KOPT-K1 (cell line): ENCODE data around the gene CFAP99.

ENCODE experiments used
- H3K27ac ChIP-seq: fragments of 200-600 bp; sonication (generic); 2 replicates; pipeline ENCODE4 v1.5.1; 2016; ENCODE audit warnings: antibody characterized with exemption, mild to moderate bottlenecking, low read depth, low read length; ENCODE audit not compliant: poor library complexity, severe bottlenecking
- H3K36me3 ChIP-seq: fragments of 200-600 bp; sonication (generic); 2 replicates; pipeline ENCODE4 v1.5.1; 2017; ENCODE audit warnings: antibody characterized with exemption, mild to moderate bottlenecking, low read length, moderate library complexity; ENCODE audit not compliant: insufficient read depth
- H3K9me3 ChIP-seq: fragments of 200-600 bp; sonication (generic); 2 replicates; pipeline ENCODE4 v1.5.1; 2017; ENCODE audit warnings: antibody characterized with exemption, low read length, mild to moderate bottlenecking; ENCODE audit not compliant: insufficient read depth, poor library complexity, severe bottlenecking

CFAP99 gene

GRCh38 chr4:2442175-2442993 is 23.6 kb downstream of the CFAP99 start:
- no peaks in the 10 kb centered on the region for H3K36me3 ChIP-seq
- no peak overlapping the region for H3K27ac ChIP-seq
- H3K9me3 ChIP-seq, result no peaks in the 10 kb centered on the region

GRCh38 chr4:2443061-2443730 is 24.4 kb downstream of the CFAP99 start:
- H3K36me3 ChIP-seq, result no peaks in the 10 kb centered on the region
- H3K27ac ChIP-seq, result no peak overlapping the region
- no peaks in the 10 kb centered on the region for H3K9me3 ChIP-seq

GRCh38 chr4:2443956-2444740 is 25.4 kb downstream of the CFAP99 start:
- H3K36me3 ChIP-seq, result no peaks in the 10 kb centered on the region
- no peaks in the 10 kb centered on the region for H3K9me3 ChIP-seq
- H3K27ac ChIP-seq, result no peak overlapping the region

GRCh38 chr4:2445130-2445529 is 26.4 kb downstream of the CFAP99 start:
- H3K9me3 ChIP-seq, result no peaks in the 10 kb centered on the region
- no peaks in the 10 kb centered on the region for H3K36me3 ChIP-seq
- H3K27ac ChIP-seq, result no peak overlapping the region

GRCh38 chr4:2445571-2445970 is 26.8 kb downstream of the CFAP99 start:
- Histone ChIP-seq H3K36me3 (no peaks in the 10 kb centered on the region), H3K27ac (no peak overlapping the region), H3K9me3 (no peaks in the 10 kb centered on the region)

GRCh38 chr4:2446656-2447564 is 28.2 kb downstream of the CFAP99 start:
- H3K36me3 ChIP-seq, result no peaks in the 10 kb centered on the region
- H3K9me3 ChIP-seq, result no peaks in the 10 kb centered on the region
- H3K27ac ChIP-seq, result no peak overlapping the region

GRCh38 chr4:2448589-2448988 is 29.8 kb downstream of the CFAP99 start:
- Histone ChIP-seq H3K9me3 (no peaks in the 10 kb centered on the region), H3K36me3 (no peaks in the 10 kb centered on the region), H3K27ac (no peak overlapping the region)

- Histone ChIP-seq H3K27ac (no peak overlapping the region), H3K36me3 (no peaks in the 10 kb centered on the region), H3K9me3 (no peaks in the 10 kb centered on the region)
Observed at GRCh38 chr4:2449051-2449450, 30.3 kb downstream of the CFAP99 start.

GRCh38 chr4:2449511-2450392 is 31.0 kb downstream of the CFAP99 start:
- no peaks in the 10 kb centered on the region for H3K9me3 ChIP-seq
- H3K27ac ChIP-seq, result no peak overlapping the region
- H3K36me3 ChIP-seq, result no peaks in the 10 kb centered on the region

GRCh38 chr4:2450394-2451035 is 31.8 kb downstream of the CFAP99 start:
- H3K36me3 ChIP-seq, result no peaks in the 10 kb centered on the region
- no peak overlapping the region for H3K27ac ChIP-seq
- H3K9me3 ChIP-seq, result no peaks in the 10 kb centered on the region

GRCh38 chr4:2451036-2451520 is 32.3 kb downstream of the CFAP99 start:
- Histone ChIP-seq H3K9me3 (no peaks in the 10 kb centered on the region), H3K36me3 (no peaks in the 10 kb centered on the region), H3K27ac (no peak overlapping the region)

- no peaks in the 10 kb centered on the region for H3K9me3 ChIP-seq
- H3K27ac ChIP-seq, result no peak overlapping the region
- no peaks in the 10 kb centered on the region for H3K36me3 ChIP-seq
Observed at GRCh38 chr4:2451821-2452785, 33.3 kb downstream of the CFAP99 start.
